T-helper 2 cell (primary cell): ENCODE results near the gene TOR3A.

Source experiments
- DNase-seq, 5 experiments: peaks; one replicate each; pipeline versions ENCODE4 v3.0.0 to v3.0.0-alpha.2; 2012 to 2022

The TOR3A gene

DNA sequence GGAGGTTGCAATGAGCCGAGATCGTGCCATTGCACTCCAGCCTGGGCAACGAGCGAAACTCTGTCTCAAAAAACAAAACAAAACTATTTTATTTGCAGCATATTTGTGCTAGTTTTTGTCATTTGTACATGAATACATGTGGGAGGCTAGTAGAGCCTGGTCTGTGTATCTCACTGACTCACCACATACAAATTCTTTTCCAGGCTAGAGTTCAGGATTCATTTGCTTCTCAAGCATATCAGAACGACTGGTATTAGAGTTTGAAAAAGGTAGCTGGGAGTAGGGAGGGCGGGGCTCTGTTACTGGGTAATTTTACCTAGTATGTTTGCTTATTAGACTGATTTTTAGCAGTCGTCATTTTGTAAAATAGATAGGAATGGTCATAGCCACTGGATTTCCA is 4.5 kb upstream of the TOR3A start:
- no peak for DNase-seq

DNA sequence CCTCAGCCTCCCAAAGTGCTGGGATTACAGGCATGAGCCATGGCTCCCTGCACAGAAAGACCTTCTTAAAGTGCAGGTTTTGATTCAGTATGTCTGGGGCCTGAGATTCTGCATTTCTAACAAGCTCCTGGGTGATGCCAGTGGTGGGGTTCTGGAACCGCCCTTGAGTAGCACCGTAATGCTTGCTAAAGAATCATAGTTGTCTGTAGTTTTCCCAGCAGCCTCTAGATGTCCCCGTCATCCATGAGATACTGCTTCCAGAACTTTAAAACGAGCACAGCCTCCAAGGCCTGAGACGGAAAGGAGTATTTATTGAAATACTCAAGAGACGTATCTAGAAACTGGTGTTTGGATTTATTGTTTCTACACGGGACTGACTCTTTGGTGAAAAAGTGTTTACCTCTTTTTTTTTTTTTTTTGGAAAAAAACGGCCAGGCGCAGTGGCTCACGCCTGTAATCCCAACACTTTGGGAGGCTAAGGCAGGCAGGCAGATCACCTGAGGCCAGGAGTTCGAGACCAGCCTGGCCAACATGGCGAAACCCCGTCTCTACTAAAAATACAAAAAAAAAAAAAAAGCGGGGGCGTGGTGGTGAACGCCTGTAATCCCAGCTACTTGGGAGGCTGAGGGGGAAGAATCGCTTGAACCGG is 2.6 kb upstream of the TOR3A start:
- peak in 3 of 5 experiments; percentile 16 to 78 (median 41) for DNase-seq

DNA sequence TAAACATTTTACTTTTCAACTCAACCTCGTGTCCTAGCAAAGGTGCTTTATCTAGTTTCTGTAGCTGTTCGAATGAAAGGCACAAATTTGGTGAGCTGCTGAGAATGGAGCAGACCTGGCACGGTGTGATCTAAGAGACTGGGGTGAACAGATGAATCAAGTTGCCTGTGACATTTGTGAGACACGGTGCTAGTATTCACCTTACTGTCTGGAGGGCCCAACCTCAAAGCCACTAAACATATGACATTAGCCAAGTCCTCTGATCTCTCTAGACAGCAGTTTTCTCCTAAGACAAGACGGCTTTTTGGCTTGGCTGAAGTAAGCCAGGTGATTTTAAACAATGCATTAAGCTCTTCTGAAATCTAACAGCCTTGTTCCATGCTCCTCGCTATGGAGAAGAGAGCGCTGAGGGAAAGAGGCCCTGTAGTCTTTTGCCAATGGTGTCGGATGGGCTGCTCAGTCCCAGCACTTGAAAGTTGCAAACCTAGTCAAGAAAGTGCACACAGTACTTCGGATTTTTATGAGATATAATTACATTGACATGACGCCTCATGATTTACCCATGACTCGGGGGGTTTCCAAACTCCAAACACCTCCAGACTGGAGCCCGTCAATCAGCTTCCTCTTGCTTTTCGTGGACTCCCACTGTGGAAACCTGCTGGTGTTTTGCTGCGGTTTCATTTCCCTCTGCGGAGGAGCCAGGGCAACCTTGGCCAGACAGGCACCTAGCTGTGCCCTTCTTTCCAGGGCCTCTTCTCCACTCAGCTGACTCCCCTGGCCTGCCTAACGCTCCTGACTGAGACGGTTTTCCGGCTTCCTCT is 794 bp upstream of the TOR3A start:
- DNase-seq, result peak in 4 of 5 experiments; percentile 6 to 62 (median 44)

DNA sequence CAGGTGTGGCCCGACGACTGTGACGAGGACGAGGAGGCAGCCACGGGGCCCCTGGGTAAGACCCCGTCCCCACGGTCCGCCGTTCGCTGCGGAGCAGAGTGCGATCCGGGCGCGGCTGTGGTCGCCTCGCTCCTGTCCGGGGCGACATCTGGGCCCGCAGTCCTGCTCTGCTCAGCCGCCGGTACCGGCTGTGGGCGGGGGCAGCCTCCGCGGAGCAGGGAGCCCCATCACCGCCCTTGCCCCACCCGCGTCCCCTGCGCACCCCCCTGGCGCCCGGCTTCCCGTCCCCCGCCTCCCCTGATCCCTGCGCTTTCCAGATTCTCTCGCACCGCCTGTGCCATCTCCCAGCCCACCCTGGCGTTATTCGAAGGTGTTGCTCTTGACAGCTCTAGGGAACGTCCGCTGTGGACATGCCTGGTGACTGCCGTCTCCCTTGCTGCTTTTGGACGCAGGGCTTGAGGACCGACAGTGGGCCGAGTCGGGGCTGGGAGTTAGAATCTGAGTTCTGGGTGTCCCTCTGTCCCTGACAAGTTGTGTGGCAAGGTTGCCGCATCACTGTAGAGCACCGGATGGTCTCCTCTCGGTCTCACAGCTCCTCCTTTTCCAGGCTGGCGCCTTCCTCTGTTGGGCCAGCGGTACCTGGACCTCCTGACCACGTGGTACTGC is 596 bp downstream of the TOR3A start:
- peak in 4 of 5 experiments; percentile 17 to 32 (median 22) for DNase-seq

DNA sequence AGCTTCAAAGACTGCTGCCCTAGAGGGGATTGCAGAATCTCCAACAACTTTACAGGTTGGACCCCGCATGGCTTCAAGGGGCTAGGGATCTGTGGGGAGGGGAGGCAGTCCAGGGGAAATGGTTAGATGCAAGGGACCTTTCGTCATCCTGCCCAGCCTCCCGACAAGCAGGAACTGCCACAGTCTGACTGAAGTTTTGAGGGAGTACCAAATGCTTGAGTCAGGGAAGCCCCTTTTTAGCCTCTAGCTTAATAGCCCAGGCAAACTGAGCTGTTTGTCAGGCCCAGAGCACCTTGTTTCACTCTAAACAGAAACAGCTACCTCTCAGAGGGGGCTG is 1.1 kb downstream of the TOR3A start:
- peak in 2 of 5 experiments; percentile 30 to 43 for DNase-seq

DNA sequence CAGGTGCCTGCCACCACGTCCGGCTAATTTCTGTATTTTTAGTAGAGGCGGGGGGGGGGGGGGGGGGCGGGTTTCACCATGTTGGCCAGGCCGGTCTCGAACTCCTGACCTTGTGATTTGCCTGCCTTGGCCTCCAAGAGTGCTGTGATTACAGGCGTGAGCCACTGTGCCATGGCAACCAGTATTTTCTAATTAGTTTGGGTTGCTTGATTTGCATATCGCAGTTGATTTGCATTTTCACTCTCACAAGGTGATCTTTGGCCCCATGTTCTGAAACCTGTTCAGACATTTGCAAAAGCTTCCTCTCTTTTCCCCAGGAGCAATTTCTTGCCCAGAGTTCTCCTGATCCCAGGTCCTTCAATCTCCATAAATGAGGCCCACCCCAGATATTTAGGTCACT is 1.7 kb downstream of the TOR3A start:
- peak in 1 of 5 experiments; percentile 34 for DNase-seq

DNA sequence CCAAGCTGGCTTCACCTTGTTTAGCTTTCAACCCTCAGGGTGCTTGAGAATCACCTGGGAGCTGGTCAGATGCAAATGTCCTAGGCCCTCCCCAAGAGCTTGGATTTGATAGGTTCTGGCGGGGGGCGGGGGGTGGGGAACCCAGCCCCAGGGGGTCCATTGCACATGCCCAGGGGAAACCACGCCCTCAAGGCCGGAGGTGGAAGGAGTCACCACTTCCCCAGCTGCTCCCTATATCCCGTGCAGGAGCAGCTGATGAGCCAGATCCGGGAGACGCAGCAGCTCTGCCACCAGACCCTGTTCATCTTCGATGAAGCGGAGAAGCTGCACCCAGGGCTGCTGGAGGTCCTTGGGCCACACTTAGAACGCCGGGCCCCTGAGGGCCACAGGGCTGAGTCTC is 5.8 kb downstream of the TOR3A start:
- DNase-seq, result no peak

DNA sequence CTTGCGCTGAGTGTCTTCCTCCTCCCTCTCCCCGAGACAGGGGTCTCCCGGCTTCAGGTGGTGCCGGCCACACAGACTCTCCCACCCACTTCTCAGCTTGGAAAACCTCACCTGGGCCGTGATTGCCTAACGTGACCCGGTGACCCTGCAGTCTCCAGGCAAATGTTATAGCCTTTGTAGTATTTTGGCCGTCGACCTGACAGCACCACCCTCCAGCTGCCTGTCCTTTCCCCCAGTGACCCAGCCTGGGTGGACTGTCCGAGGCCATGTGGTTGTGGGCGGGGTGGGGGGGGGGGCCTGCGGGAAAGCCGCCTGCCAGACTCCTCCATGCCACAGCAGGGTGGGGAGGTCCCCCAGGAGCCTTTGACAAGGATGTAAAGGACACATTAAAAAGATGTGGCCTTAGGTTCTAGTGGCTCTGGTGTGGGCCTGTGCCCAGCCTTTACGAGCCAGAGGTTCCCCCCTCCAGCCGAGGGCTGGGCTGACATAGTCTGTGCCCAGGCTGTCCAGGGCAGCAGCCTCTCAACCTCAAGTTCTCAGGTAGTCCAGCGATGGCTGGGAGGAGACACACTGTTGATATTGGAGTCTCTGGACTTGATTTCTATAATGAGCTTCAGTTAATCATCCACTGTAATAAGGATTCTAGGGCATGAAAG is 8.1 kb downstream of the TOR3A start:
- no peak for DNase-seq

DNA sequence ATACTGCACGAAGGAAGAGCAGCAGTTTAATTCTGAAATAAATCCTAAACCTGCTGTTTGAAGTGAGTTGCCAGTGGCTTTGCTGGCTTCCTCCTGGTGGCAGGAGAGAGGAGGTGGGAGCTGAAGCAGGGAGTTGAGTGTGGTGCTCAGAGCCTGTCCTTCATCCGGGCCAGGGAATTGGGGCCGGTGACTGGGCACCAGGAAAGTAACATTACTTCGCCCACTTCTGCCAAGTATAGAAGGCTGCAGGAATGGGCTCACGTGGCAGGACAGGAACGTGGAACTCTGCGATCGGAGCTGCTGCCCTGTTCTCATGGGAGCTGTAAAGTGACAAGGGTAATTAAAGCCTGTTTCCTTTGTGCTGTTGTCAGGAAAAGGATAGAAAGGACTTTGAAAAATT is 8.7 kb downstream of the TOR3A start:
- no peak for DNase-seq

DNA sequence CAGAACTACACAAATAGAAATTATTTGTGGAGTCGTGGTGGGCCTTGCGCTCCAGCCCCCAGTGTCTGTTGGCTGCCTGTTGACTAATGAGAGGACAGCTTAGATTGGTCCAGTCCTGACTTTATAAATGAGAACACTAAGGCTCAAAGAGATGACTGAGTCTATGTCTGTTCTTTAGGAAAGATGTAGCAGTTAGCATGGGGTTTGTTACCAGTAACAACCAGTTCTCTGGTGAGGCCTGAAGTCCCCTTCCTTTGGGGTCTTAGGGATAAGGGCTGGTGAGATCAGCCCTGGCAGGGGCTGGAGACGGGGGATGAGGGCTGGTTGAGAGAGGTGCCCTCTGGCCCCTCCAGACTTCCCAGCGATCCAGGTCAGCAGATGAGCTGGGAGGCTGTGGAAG is 9.1 kb downstream of the TOR3A start:
- DNase-seq, result no peak

DNA sequence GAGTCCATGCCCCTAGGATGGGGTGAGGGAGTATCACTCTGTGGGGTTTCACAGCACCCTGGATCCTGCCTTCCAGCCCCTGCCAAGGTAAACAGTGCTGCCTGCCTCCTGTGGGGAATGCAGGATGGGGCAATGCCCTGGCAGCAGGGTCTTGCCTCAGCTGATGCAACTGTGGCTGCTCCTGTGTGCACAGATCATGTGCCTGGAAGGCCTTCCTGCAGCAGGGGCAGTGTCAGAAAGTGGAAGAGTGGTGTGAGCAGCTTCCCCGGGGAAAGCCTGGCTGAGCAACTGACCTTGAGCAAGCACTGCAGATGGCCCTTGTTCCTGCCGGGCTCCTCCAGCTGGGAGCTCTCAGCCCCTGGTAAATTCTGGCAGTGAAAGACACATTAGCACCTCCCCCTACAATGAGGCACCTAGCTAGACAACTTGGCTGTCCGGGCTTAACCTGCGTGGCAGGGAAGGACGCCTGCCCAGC is 9.9 kb downstream of the TOR3A start:
- no peak for DNase-seq

DNA sequence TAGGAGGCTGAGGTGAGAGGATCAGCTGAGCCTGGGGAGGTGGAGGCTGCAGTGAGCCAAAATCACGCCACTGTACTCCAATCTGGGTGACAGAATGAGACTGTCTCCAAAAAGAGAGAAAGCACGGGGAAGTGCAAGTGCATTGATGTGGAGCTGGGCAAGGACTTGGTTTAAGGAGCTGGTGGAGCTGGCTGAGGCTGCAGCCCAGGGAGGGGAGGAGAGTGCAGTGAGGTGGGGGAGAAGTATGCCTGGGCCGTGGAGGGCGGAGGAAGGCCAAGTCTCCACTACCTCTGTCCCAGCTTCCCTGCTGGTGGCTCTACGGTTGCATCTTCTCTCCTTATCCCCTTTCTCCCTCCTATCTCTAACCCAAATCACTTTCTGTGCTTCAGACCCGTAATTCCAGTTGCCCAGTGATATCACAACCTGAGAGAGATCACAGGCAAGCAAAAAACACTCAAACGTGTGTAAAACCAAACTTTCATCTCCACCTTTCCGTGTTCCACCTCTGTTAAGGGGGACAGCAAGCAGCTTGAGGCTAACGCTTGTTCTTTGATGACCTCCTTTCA is 11.1 kb downstream of the TOR3A start:
- DNase-seq, result no peak

DNA sequence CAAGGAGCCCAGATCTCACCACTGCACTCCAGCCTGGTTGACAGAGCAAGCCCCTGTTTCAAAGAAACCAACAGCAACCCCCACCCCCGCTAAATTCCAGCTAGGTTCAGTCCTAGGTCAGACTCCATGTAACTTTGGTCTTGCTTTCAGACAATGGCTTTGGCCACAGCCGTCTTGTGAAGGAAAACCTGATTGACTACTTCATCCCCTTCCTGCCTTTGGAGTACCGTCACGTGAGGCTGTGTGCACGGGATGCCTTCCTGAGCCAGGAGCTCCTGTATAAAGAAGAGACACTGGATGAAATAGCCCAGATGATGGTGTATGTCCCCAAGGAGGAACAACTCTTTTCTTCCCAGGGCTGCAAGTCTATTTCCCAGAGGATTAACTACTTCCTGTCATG is 12.9 kb downstream of the TOR3A start:
- DNase-seq, result no peak

DNA sequence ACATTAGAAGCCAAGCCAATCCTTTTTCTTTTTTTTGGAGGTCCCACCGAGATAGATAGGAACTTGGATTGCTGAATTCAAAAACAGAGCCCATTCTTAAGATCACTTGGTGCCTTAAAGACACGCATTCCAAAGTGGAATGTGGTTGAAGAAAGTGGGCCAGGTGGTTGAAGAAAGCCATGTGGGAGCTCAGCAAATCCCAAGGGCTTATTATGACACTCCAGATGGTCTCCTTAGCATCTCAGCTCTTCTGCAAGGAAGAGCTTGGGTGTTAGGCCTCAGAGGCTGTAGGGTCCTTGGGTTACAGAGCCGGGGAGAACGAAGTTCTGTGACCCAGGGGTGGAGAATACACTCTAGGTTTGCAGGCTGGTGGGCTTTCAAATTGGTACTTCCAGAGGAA is 13.5 kb downstream of the TOR3A start:
- DNase-seq, result no peak

DNA sequence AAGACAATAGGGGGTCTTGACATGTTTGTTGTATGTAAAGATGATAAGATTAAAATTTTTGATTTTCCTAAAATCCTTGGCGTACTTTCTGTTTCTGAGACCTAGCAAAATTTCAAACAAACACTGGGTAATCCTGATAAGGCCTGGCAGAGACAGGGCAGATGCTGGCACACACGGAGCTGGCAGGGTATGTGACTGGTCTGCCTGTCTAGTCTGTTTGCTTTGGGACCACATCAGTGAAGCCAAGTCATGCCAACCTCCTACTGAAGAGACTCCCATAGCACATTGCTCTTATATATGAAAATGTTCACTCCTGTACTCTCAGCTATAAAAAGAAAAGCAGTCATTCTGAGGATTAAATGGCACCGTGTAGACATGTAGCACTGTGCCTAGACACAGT is 14.1 kb downstream of the TOR3A start:
- DNase-seq, result no peak

DNA sequence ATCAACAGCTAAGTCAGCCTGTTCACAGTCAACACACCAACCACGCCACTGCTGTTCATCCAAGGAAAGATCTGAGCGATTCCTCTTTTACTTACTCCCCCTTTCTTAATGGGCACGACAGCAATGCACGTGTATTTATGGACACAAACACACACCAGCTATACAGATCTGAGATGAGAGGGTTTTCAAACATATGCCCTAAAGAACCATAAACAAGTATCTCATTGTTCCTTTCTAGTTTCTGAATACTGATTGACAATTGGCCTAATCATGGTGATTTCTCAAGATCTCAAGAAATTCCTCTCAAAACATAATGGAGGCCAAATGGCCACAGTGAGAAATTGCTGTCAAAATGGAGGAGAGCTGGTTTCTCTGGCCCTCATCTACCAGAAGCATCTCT is 18.0 kb downstream of the TOR3A start:
- DNase-seq, result no peak

DNA sequence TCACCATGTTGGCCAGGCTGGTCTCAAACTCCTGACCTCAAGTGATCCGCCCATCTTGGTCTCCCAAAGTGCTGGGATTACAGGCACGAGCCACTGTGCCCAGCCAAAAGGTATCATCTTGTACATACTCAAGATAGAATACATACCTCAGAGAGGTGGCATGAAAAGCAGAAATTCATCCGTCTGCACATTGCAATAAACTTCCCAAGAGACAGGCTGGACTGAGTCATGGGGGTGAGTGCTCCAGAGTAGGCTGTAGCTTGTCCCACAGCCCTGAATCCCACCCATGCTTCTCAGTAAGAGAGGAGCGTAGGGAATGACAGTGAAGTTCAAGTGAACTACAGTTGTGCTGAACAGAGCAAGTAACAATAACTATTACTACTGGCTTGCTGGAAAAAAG is 19.7 kb downstream of the TOR3A start:
- DNase-seq, result no peak

DNA sequence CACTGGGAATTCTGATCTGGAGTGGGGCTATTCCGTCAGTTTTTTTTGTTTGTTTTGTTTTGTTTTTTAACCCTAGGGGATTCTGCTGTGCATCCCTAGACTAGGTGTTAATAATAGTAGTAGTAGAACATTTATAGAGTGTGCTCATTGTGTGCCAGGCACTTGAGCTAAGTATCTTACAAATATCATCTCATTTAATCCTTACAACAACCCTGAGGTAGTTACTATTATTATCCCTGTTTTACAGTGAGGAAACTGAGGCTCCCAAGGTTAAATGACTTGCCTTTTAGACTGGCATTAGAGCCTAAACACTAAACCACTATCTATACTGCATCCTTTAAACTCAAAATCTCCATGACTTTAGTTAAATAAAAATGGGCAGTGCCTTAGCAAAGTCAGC is 22.1 kb downstream of the TOR3A start:
- DNase-seq, result no peak

DNA sequence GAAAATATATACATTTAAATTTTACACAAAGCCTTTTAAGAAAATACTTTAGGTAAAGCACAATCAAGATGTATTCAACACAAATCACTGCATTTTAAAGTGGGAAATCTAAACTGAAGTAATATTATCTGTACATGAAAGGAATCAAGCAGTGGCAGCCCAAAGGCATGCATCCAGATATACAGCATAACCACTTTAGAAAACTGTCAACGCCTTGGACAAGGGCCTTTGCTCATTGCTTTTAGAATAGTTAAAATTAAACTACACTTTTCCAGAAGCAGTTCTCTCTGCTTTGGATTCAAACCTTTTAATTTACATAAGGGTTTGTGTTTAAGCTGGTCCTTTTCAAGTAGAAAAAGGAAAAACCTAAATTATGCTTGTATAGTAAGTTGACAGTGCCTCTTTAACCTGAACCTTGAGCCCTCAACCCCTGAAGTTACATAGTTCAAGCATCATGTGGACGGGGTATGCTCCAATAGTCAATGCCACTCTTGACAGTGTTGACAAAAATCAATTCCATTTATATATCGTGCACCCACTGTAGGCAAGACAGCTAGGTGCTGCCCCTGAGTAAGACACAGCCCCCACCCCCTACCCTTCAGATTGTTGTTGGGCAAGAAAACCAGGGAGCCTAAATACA is 22.9 kb downstream of the TOR3A start:
- DNase-seq, result no peak

DNA sequence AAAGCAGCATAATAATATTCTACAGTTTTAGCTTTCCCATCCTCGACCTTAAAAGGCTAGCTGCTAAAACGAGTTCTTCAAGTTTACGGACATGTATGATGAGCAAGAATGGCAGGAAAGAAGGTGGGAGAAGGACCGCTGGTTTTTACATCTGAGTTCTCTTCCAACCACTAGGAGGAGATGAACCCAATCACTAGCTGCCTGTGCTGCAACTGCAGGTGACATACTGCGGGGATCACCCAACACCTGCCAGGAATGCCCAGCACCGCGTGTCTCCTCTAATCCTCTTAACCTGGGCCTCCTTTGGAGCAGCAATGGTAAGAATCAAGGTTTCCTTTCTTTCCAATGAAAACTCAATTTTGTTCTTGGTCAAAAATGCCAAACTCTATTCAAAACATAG is 23.5 kb downstream of the TOR3A start:
- DNase-seq, result peak in 1 of 5 experiments; percentile 14

DNA sequence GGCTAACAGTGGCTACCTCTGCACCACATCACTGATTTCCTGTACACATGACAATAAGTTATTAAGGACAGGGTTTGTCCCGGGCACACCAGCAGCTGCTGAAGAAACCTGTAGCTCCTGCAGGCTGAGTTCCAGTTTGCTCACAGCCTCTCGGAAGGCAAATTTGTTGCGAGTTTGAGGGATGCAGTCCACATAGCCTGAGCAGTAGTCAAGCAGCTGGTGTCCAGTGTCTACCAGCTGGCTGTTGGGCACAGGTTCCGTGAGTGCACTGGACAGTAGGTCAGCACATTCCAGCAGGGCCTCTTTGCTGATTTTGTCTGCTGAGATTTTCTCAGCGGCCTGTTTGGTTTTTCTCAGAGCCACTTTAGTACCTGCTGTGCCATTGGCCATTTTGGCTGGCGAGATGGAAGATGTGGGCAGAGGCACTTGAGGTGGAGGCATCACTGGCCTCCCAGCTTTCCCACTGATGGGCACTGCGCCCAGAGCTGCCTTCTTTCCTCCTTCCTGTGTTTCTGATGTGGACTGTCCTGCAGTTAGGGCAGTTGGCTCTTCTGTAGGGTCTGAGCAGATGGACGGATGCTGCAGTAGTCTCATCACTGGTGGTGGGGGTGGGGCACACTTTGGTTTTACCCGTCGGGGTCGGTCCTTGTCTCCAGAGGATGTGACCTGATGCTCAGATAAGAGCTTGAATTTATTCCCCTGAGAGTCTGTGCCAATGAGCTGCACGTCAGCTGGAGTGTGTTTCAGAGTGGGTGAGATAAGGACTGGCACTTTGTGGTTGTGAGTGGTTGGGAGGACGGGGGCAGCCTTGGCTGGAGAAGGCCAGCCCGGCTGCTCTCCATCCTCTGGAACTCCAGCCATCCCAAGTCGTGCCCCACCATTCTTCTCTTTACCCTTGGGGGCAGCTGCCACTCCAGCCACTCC is 26.1 kb downstream of the TOR3A start:
- DNase-seq, result no peak
